ENCODE data around the gene DNMT3A. TPM values are rescaled to one million over a fixed set of nuclear protein-coding genes. Genes with fewer than 3 reads are reported as not detected.
A peak's percentile ranks its signal among the peaks of the same experiment; 100 is the strongest.

DNMT3A gene
- total and polyA plus RNA-seq, 2 experiments from 2014 or later = 47.2 to 80.4 TPM

DNA sequence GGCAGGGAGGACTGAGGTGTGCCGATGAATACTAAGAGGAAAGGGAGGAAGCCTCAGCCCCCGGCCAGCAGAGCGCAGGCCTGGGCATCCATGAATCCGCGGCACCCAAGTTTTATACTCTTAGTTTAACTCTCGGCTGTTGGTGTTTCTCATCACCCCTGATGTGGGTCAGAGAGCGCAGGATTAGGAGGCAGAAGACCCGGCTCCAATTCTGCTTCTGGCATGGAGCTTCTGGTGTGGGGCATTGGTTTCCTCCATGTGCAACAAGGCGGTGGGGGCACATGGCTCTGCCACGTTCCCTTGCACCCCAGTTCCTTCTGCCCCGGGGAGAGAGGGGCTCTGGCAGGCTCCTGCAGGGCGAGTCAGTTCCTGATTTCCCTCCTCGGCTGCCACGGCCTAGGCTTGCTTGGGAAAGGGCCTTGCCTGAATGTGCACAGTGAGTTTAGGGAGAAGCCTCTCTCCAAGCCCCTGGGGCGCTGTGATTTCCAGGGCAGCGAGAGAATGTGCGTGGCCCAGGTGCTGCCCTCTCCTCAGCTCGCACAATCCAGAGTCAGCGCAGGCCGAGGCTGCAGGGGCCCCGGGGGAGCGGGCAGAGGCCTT lies 36.2 kb upstream of the DNMT3A start (continued):
- TF ChIP-seq REST (IDR thresholded peaks at IDR 0.05; ENCODE audit: unreplicated experiment) = no peak

GRCh38 chr2:25376750-25377621 lies 35.3 kb upstream of the DNMT3A start:
- Histone ChIP-seq H3K27me3 (ENCODE audit: insufficient read depth) (no peaks in the 10 kb centered on the region), H3K36me3 (ENCODE audit: insufficient read depth) (no peaks in the 10 kb centered on the region), H3K9me2 (ENCODE audit: insufficient read depth) (no peaks in the 10 kb centered on the region), H3K4me1 (ENCODE audit: insufficient read depth) (peaks cover 11% of the 10 kb centered on the region), H3K4me2 (peak overlapping the region; percentile 74), H3K4me3 (peak overlapping the region; percentile 46), H4K20me1 (replicated peaks; ENCODE audit: insufficient read depth) (no peaks in the 10 kb centered on the region), H3K79me2 (replicated peaks; ENCODE audit: insufficient read depth) (no peaks in the 10 kb centered on the region), H2AFZ (peak overlapping the region; percentile 88), H3F3A (replicated peaks; ENCODE audit: low read depth) (peaks cover 5% of the 10 kb centered on the region; the same call in 1 of the 2 replicates), H3K27ac (ENCODE audit: low read depth) (peak overlapping the region; percentile 89)
- ATAC-seq (peak; percentile 95), DNase-seq (ENCODE audit: low spot score) (peak; percentile 95)
- peaks cover 18% of the 10 kb centered on the region for H3K27me3 Mint-ChIP-seq (ENCODE audit: insufficient read depth, low read depth, poor library complexity)
- peaks cover 6% of the 10 kb centered on the region; the same call in 2 of the 3 replicates for H3K9me3 Mint-ChIP-seq
- TF ChIP-seq ZNF331 (CRISPR knock-in tag; IDR thresholded peaks at IDR 0.05; ENCODE audit: low read depth) (no peak), POLR2AphosphoS5 (IDR thresholded peaks at IDR 0.05; ENCODE audit: low read depth) (peak; percentile 30; the same call in 1 of the 2 replicates)
- TF ChIP-seq, protein P1, sequence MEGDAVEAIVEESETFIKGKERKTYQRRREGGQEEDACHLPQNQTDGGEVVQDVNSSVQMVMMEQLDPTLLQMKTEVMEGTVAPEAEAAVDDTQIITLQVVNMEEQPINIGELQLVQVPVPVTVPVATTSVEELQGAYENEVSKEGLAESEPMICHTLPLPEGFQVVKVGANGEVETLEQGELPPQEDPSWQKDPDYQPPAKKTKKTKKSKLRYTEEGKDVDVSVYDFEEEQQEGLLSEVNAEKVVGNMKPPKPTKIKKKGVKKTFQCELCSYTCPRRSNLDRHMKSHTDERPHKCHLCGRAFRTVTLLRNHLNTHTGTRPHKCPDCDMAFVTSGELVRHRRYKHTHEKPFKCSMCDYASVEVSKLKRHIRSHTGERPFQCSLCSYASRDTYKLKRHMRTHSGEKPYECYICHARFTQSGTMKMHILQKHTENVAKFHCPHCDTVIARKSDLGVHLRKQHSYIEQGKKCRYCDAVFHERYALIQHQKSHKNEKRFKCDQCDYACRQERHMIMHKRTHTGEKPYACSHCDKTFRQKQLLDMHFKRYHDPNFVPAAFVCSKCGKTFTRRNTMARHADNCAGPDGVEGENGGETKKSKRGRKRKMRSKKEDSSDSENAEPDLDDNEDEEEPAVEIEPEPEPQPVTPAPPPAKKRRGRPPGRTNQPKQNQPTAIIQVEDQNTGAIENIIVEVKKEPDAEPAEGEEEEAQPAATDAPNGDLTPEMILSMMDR (conservative IDR thresholded peaks at IDR 0.05; ENCODE audit: low read depth in 2 of 2) = peak; percentile 84 to 94
- H3K4me1 Mint-ChIP-seq = peaks cover 20% of the 10 kb centered on the region
- peak overlapping the region; percentile 92 for H3K27ac Mint-ChIP-seq
- peak overlapping the region; percentile 67 for H3K4me3 Mint-ChIP-seq
- H3K36me3 Mint-ChIP-seq (ENCODE audit: low read depth) = peaks cover 3% of the 10 kb centered on the region

Data from GM23338 (cell line).